ENCODE results near the gene ITSN2. TPM values are rescaled to one million over a fixed set of nuclear protein-coding genes. Genes with fewer than 3 reads are reported as not detected.

The ITSN2 gene
- total and polyA plus RNA-seq, 8 donors: 28.7 to 85.6 (median 38.7) TPM

- H3K36me3 ChIP-seq: peaks cover 3 to 76% of the 10 kb centered on the region in 2 donors
- no peak for TF ChIP-seq CTCF (IDR thresholded peaks at IDR 0.05)
- DNase-seq: no peak
- ATAC-seq: no peak
- H3K9me3 ChIP-seq: no peaks in the 10 kb centered on the region
- H3K27me3 ChIP-seq: no peaks in the 10 kb centered on the region
- H3K4me1 ChIP-seq: no peaks in the 10 kb centered on the region
- intact Hi-C loops (cut with DNase I): no loop called here
- H3K4me3 ChIP-seq: no peak overlapping the region
- H3K27ac ChIP-seq: no peak overlapping the region
These were observed 97.8 kb downstream of the ITSN2 start for GRCh38 chr2:24262421-24262970.

- H3K9me3 ChIP-seq: no peaks in the 10 kb centered on the region
- intact Hi-C loops (cut with DNase I): no loop called here
- H3K27me3 ChIP-seq: no peaks in the 10 kb centered on the region
- DNase-seq: no peak
- no peak for ATAC-seq
- H3K4me3 ChIP-seq: no peak overlapping the region
- H3K36me3 ChIP-seq: peaks cover 3 to 78% of the 10 kb centered on the region in 2 donors
- H3K4me1 ChIP-seq: no peaks in the 10 kb centered on the region
- TF ChIP-seq CTCF (IDR thresholded peaks at IDR 0.05): no peak
- H3K27ac ChIP-seq: no peak overlapping the region
These were observed 98.9 kb downstream of the ITSN2 start for GRCh38 chr2:24261441-24261840.

GRCh38 chr2:24259316-24259715 is 101.0 kb downstream of the ITSN2 start:
- intact Hi-C loops (cut with DNase I): no loop called here
- no peak for DNase-seq

GRCh38 chr2:24258718-24259117 is 101.6 kb downstream of the ITSN2 start:
- Histone ChIP-seq H3K4me1 (no peaks in the 10 kb centered on the region), H3K27me3 (no peaks in the 10 kb centered on the region), H3K4me3 (no peak overlapping the region), H3K36me3 (peaks cover 4 to 77% of the 10 kb centered on the region in 2 donors), H3K9me3 (no peaks in the 10 kb centered on the region), H3K27ac (peak overlapping the region in 1 of 2 donors; percentile 19)
- intact Hi-C loops (cut with DNase I): no loop called here
- DNase-seq: no peak
- TF ChIP-seq CTCF (IDR thresholded peaks at IDR 0.05): no peak
- ATAC-seq: no peak

More at GRCh38 chr2:24259316-24259715, 101.0 kb downstream of the ITSN2 start:
- H3K36me3 ChIP-seq: peaks cover 3 to 77% of the 10 kb centered on the region in 2 donors
- H3K4me1 ChIP-seq: no peaks in the 10 kb centered on the region
- no peaks in the 10 kb centered on the region for H3K27me3 ChIP-seq
- no peak overlapping the region for H3K4me3 ChIP-seq
- no peak for ATAC-seq
- no peak for TF ChIP-seq CTCF (IDR thresholded peaks at IDR 0.05)
- peak overlapping the region in 1 of 2 donors; percentile 19 for H3K27ac ChIP-seq
- H3K9me3 ChIP-seq: no peaks in the 10 kb centered on the region

- H3K36me3 ChIP-seq: peaks cover 2 to 95% of the 10 kb centered on the region in 2 donors
- TF ChIP-seq CTCF (IDR thresholded peaks at IDR 0.05): no peak
These were observed 106.9 kb downstream of the ITSN2 start for GRCh38 chr2:24253303-24253919.

More at GRCh38 chr2:24253303-24253919, 106.9 kb downstream of the ITSN2 start:
- Histone ChIP-seq H3K4me1 (no peaks in the 10 kb centered on the region), H3K9me3 (no peaks in the 10 kb centered on the region), H3K4me3 (no peak overlapping the region), H3K27me3 (no peaks in the 10 kb centered on the region), H3K27ac (no peak overlapping the region)
- ATAC-seq (no peak), DNase-seq (no peak)
- intact Hi-C loops (cut with DNase I): no loop called here
